Spleen (tissue), 7 donors: ENCODE results near the gene GNAI1.

ENCODE experiments used
- POLR2A ChIP-seq, 3 donors: fragments of 450-650 bp; IDR thresholded peaks; one replicate each; pipeline ENCODE4 v1.5.1; 2017; ENCODE audit warnings: antibody characterized with exemption in 3 of 3, mild to moderate bottlenecking in 1 of 3
- POLR2AphosphoS5 ChIP-seq, 3 donors: sonication (generic); formaldehyde crosslinking; IDR thresholded peaks; one replicate each; pipeline ENCODE4 v1.5.1; 2017; ENCODE audit warnings: antibody characterized with exemption in 3 of 3
- TF ChIP-seq, protein P1 (sequence below), 11 experiments: fragments of 200-600 bp in 7 of 11; fragments of 450-650 bp in 4 of 11; sonication (generic) in 4 of 11; IDR thresholded peaks in 8 of 11; conservative IDR thresholded peaks in 3 of 11; 1 replicate in 7 of 11; 2 replicates in 4 of 11; pipeline versions ENCODE4 v1.4.0 to v1.8.0; 2016 to 2021; ENCODE audit warnings: antibody characterized with exemption in 11 of 11, inconsistent platforms in 4 of 11, mild to moderate bottlenecking in 1 of 11
- donor health status: DM: no; HTN: no; CAD: no; lungs with moderate emphysema.
- donor health status: DM: no; HTN: no; CAD: no.
- donor health status: DM: no; HTN: no; CAD: no.

DNA sequence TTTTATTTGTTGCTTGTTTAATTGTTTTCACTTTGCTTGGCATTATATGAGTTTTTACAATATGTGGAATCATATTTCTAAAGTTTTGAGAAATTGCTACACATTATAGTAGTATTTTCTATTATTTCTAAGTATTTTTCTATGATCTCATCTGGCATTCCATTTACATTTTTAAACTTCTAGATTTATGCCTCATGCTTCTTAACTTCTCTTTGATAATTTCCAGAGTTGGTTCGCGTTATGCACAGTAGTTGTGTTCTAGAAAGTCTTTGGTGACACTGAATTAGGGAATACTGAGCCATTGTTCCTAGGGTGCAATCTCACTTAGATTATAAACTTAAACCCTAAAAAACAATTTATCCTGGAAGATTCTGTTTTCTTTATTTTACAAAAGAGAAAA is 129.2 kb downstream of the GNAI1 start:
- TF ChIP-seq, protein P1, sequence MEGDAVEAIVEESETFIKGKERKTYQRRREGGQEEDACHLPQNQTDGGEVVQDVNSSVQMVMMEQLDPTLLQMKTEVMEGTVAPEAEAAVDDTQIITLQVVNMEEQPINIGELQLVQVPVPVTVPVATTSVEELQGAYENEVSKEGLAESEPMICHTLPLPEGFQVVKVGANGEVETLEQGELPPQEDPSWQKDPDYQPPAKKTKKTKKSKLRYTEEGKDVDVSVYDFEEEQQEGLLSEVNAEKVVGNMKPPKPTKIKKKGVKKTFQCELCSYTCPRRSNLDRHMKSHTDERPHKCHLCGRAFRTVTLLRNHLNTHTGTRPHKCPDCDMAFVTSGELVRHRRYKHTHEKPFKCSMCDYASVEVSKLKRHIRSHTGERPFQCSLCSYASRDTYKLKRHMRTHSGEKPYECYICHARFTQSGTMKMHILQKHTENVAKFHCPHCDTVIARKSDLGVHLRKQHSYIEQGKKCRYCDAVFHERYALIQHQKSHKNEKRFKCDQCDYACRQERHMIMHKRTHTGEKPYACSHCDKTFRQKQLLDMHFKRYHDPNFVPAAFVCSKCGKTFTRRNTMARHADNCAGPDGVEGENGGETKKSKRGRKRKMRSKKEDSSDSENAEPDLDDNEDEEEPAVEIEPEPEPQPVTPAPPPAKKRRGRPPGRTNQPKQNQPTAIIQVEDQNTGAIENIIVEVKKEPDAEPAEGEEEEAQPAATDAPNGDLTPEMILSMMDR (IDR thresholded peaks at IDR 0.05 in 8 of 11, conservative IDR thresholded peaks at IDR 0.05 in 3 of 11), result no peak
- no peak for TF ChIP-seq POLR2A (IDR thresholded peaks at IDR 0.05)
- no peak for TF ChIP-seq POLR2AphosphoS5 (IDR thresholded peaks at IDR 0.05)
